ENCODE results near the gene TCAF1.
"Not testable (repeated sequence)": the region's sequence is repeated elsewhere in the genome, so short reads cannot be mapped to it uniquely, and the experiment has no call there.

Gene TCAF1

DNA sequence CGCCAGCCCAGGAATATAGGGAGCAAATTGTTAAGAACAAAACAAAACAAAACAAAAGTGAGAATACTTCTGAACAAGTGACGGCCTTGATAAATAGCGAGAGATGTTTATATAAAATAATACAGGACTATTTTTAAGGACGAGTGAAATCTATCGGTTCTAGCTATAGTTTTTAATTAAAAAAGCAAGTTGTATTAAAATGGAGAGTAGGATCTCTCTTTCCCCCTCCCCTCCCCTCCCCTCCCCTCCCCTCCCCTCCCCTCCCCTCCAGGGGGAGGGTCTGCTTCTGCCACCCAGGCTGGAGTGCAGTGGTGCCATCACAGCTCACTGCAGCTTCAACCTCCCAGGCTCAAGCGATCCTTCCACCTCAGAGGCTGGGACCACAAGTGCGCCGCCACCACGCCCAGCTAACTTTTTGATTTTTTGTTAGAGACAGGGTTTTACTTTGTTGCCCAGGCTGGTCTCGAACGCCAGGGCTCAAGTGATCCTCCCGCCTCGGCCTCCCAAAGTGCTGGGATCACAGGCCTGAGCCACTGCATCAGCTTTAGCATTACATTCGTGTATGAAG, 440 bp upstream of the TCAF1 start:
- DNase-seq, result no peak

- no peak for DNase-seq
These were observed 676 bp downstream of the TCAF1 start for GRCh38 chr7:143901332-143901667.

GRCh38 chr7:143900230-143900766, 1.7 kb downstream of the TCAF1 start:
- DNase-seq, result no peak

- no peak for DNase-seq
These were observed 3.2 kb downstream of the TCAF1 start for GRCh38 chr7:143898810-143899209.

DNA sequence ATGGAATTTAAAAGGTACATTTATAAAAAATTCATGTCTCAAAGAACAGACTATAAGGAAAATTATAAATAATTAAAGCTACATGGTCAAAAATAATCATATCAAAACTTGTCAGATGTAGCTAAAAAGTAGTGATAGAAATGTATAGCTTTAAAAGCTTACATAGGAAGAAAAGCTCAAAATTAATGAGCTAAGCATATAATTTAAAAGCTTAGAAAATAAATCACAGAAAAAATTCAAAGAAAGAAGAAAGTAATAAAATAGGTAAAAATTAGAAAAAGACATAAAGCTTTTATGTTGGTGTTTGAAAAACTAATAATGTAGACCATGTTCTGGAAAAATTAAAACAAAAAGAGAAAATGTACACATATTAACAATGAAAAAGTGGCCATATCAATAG, 5.3 kb downstream of the TCAF1 start:
- no peak for DNase-seq

GRCh38 chr7:143892527-143893300, 9.3 kb downstream of the TCAF1 start:
- no peak for DNase-seq

GRCh38 chr7:143891457-143891856, 10.5 kb downstream of the TCAF1 start:
- DNase-seq, result no peak

DNA sequence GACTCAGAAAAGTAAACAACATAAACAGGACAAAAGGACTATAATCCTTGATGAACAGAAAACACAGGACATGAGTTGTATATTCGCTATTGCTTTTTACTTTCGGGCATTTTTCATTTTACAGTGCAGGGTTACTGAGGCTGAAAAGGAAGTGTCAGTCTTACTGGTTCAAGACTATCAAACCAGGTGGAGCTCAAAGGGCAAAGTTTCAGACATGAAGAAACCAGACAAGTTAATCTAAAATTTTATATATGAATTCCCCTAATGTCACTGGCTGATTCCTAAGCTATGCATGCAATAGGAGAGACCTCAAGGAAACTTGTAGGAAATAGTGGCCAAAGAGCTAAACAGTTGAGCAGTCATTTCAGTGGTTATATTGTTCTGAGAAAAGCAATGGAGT, 11.4 kb downstream of the TCAF1 start:
- no peak for DNase-seq

DNA sequence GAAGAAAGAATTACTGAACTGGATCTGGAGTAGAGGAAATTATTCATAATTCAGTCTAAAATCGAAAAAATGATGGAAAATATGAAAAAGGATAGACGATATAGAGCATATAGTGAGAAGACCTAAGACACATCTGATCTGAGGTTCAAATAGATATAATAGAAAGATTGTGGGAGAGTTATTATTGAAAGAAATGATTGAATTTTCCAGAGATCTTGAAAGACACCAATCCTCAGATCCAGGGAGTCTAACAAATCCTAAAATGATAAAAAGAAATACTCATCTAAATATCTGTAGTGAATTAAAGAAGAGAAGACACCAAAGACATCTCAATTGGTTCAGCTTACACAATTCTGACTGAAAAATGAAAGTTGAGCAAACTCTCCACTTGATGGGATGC, 12.9 kb downstream of the TCAF1 start:
- DNase-seq, result no peak

DNA sequence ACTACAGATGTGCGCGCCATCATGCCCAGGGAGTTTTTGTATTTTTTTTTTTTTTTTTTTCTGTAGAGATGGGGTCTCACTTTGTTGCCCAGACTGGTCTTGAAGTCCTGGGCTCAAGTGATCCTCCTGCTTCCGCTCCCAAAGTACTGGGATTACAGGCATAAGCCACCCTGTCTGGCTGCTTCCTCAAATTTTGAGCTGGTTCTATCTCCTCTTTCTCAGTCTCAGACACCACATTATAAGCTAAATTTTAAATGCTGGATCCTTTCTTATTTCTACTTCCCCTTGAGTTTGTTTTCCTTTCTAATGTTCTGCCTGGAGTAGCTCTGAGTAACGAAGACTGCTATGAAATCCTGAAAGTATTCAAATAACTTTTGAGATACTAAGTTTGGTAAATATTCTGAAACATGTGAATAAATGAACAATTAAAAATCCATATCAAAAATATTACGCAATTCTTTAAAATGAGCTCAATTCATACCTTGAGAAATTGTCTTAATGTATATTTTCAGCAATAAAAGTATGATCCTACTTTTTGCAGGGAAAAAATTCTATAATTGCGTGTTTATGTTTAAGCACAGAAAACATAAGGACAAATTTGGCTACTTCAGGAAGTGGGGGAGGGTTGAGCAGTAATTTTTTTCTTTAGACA, 15.0 kb downstream of the TCAF1 start:
- no peak for DNase-seq

DNA sequence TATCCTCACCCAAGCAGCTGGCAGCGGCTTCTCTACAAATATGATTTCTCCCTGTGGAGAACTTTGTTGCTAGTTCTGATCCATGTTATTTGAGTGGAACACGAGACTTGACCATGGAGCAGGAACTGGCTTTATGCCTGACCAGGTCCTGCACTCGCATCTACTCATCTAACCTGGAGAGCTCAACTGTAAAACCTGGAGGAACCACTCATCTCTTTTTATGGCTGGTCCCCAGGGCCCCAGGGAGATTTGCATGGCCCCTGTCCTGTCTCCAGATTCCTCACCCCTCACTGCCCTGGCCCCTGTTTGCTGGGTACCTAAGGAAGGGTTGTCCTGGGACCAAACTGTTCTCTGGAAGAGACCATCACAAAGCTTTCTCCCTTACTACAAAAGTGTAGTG, 16.0 kb downstream of the TCAF1 start:
- no peak for DNase-seq

- DNase-seq, result no peak
These were observed 16.9 kb downstream of the TCAF1 start for GRCh38 chr7:143884969-143885559.

DNA sequence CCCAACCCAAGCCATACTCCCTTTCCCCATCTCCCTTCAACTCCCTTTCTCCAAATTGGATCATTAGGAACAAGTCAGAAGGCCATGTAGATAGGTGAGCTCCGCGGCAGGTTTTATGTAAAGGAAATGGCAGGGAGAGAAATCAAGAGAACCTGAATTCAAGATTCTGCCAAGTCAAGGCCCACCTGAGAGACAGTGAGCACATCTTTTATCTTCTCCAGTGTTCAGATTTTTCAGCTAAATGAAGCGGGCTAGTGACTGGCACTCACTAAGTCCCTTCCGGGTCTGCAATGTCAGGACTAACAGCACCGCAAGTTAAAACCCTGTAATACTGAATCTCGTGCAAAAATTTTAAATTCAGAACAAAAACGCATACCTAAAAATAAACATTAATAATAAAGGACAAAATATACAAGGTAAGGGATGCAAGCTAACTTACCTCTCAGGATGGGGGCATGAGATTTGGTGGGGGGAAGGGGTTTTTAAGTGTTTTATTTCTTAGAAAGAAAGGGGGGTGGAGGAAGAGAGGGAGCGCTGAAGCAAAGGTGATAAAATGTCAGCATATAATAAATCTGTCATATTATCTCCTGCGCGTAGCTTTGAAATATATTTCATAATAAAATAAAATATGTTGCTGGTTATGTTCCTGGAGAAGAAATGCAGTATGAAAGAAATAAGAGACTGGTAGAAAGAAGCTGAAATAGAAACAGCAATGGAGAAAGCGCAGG, 17.6 kb downstream of the TCAF1 start:
- no peak for DNase-seq

- no peak for DNase-seq
These were observed 19.3 kb downstream of the TCAF1 start for GRCh38 chr7:143882604-143883078.

DNA sequence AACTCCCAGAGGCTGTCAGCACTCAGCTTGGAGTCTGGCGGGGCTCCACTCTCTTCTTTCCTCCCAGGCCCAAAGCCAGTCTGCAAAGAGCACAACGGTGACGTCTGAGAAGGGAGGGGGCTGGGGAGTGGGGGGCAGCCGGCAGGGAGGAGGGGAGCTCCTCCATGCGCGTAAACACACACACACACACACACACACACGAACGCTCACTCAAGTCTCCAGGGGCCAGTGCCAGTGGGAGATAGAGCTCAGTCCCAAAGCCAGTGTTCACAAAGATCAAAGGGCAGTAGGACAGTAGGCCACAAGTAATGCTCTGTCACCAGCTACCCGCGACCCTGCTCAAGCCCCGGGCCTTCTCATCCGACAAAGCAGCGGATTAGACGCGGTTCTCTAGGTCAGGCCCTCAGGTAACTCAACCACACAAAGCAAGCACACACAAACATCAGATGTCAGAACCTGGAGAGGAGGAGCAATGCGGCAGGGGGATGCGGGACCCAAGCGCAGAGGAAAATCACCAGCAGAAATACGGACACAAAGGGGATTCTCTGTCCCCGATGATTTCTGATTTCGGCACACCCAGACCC, 19.9 kb downstream of the TCAF1 start:
- no peak for DNase-seq

DNA sequence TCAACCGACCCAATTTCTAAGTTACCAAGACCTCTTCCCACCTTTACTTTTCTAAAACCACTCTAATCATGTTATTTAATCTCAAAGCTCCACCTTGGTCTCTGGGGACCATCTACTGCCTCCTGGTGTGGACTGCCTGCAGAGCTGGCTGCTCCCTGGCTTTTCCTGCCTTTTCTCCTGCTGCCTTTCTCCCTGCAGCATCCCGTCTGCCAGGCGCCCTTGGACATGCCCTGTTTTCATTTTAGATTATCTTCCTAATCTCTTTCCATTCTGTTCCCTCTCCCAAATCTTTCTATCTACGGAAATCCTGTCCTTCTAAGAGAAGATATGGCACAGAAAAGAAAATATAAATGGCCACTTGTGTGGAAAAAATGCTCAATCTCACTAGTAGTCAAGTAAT, 23.1 kb downstream of the TCAF1 start:
- no peak for DNase-seq

- no peak for DNase-seq
These were observed 24.9 kb downstream of the TCAF1 start for GRCh38 chr7:143877098-143877497.

- DNase-seq, result no peak
These were observed 25.8 kb downstream of the TCAF1 start for GRCh38 chr7:143876218-143876617.

DNA sequence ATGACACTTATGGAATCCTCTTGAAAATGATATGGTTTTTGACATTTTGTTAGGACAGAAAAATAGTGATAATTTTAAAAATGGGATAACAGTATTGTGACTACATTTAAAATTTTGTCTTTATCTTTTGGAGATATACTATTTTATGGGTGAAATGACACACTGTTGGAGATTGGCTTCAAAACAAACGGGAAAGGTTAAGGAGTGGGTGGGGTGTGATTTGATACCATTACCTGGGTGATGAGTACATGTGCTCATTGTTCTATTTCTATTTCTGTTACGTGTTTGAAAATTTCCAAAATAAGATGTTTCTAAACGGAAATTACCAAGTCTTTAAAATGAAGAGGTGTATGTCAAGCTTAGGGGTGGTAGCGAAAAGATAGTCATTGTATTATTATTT, 28.7 kb downstream of the TCAF1 start:
- DNase-seq, result not testable (repeated sequence)

DNA sequence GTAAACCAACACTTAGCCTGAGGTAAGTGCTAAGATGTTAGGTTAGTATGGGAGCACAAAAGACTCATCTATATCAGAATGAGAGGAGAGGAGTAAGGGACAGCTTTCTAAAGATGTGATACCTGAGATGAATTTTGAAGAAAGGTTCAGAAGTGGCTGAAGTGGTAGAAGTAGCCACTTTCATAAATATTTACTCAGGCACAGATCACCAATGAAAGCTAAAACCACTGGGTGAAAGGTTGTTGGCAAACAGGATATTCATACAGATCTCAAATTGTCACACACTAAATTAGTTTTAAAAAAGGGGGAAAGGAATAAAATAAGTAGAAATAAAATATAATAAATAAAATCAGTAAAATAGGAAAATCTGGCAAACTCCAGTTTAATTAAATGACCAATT, 30.4 kb downstream of the TCAF1 start:
- DNase-seq, result not testable (repeated sequence)

- DNase-seq, result not testable (repeated sequence)
These were observed 44.0 kb downstream of the TCAF1 start for GRCh38 chr7:143857994-143858393.

DNA sequence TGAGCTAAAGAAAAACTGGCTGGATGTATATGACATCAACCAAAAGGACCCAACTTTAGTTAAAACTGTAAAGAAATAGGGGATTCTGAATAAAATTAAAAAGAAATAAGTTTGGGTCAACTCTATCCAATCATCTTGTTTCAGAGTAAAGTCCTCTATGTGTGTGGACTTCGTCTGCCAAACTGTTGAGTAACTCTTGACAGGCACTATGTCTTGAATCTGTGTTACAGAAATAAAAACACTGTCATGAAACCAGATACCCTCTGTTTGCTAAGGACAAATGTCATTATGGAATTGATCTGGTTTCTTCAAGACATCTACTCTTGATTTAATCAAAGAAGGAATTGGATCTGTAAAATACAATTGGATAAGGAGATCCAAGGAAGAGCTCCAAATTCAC, 46.5 kb downstream of the TCAF1 start:
- DNase-seq, result not testable (repeated sequence)

- DNase-seq, result no peak
These were observed 51.3 kb downstream of the TCAF1 start for GRCh38 chr7:143850682-143851081.

All from suppressor macrophage treated with lipopolysaccharide for 4 hours (primary cell).